ENCODE measurements around the gene C10orf53.

Gene C10orf53

DNA sequence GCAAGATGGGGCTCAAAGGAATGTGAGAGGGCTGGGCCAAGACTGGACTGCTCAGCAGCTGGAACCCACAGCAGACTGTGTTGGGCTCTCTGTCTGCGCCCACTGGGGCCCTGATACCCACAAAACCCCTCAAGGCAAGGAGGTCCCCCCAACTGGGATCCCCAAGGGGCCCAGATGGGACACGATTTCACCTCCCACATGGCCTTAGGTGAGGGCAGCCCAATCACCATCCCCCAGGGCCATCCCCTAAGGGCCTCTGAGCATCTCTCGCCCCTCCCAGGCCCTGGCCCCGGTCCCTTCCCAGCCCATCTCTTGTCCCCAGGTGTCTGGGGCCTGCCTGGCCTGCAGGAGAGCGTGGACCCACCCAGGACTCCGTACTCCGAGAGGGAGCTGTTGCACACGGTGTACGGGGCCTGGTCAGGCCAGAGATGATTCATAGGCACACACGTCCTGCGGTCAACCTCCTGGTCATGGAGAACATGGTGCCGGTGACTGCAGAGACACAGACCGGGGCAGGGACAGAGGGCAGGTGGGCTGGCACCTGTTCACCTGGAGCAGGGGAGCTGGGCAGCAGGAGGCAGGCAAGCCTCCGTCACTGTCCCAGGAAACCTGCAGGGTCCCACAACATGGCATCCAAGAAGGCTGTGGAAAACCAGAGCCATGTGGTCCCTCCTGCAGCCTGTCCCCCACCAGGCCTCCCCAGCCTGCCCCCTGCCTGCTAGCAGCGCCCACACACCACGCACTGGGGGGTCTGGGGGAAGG lies 61.1 kb downstream of the C10orf53 start:
- H3K36me3 ChIP-seq (ENCODE audit: insufficient read depth, low read length), result no peaks in the 10 kb centered on the region
- H3K9me3 ChIP-seq (ENCODE audit: low read depth, low read length), result no peaks in the 10 kb centered on the region
- no peak overlapping the region for H3K4me3 ChIP-seq
- TF ChIP-seq FOXP2 (optimal IDR thresholded peaks at IDR 0.05; ENCODE audit: control extremely low read depth, extremely low read length, insufficient read depth) (no peak), EZH2 (IDR thresholded peaks at IDR 0.05) (no peak), POLR2AphosphoS5 (IDR thresholded peaks at IDR 0.05; ENCODE audit: borderline replicate concordance, low read depth, low read length) (no peak)
- H3K9ac ChIP-seq (ENCODE audit: insufficient read length), result no peak overlapping the region
- no peak for DNase-seq (ENCODE audit: low read depth, low spot score)
- H3K27ac ChIP-seq, result no peak overlapping the region

GRCh38 chr10:49741108-49741995 lies 61.9 kb downstream of the C10orf53 start:
- Histone ChIP-seq H3K4me3 (no peak overlapping the region), H3K36me3 (ENCODE audit: insufficient read depth, low read length) (no peaks in the 10 kb centered on the region), H3K27ac (no peak overlapping the region), H3K9ac (ENCODE audit: insufficient read length) (no peak overlapping the region), H3K9me3 (ENCODE audit: low read depth, low read length) (no peaks in the 10 kb centered on the region)
- no peak for DNase-seq (ENCODE audit: low read depth, low spot score)
- no peak for TF ChIP-seq EZH2 (IDR thresholded peaks at IDR 0.05)
- TF ChIP-seq POLR2AphosphoS5 (IDR thresholded peaks at IDR 0.05; ENCODE audit: borderline replicate concordance, low read depth, low read length), result no peak
- no peak for TF ChIP-seq FOXP2 (optimal IDR thresholded peaks at IDR 0.05; ENCODE audit: control extremely low read depth, extremely low read length, insufficient read depth)

- Histone ChIP-seq H3K9me3 (ENCODE audit: low read depth, low read length) (no peaks in the 10 kb centered on the region), H3K4me3 (no peak overlapping the region), H3K27ac (no peak overlapping the region), H3K9ac (ENCODE audit: insufficient read length) (no peak overlapping the region), H3K36me3 (ENCODE audit: insufficient read depth, low read length) (no peaks in the 10 kb centered on the region)
- DNase-seq (ENCODE audit: low read depth, low spot score), result no peak
- TF ChIP-seq EZH2 (IDR thresholded peaks at IDR 0.05), result no peak
- no peak for TF ChIP-seq FOXP2 (optimal IDR thresholded peaks at IDR 0.05; ENCODE audit: control extremely low read depth, extremely low read length, insufficient read depth)
- no peak for TF ChIP-seq POLR2AphosphoS5 (IDR thresholded peaks at IDR 0.05; ENCODE audit: borderline replicate concordance, low read depth, low read length)
Observed at GRCh38 chr10:49742683-49743463, 63.4 kb downstream of the C10orf53 start.

DNA sequence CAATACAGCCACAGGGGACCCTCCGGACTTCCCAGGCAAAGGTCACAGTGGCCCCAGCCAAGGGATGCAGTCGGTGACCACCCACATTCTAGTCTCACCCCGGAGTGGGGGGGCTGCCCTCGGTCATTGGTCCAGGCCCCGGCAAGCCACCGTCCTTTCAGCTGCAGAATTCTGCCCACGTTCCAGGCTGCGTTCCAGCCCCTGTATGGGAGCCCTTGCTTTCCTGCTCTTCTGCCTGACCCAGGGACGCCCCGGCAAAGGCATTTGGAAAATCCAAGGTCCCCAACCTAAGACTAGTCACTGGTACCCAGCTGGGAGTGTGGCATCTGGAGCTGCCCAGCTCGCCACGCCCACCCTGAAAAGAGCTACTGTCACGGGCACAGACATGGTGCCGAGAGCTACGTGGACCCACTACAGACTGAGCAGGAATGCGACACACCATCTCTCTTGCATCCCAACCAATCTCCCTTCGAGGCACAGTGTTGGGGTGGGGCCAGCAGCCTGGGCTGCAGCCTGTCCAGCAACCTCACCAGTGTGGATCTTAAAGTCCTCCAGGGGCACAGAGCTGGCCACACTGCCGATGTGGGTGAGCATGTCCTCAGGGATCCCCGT lies 64.1 kb downstream of the C10orf53 start:
- no peaks in the 10 kb centered on the region for H3K36me3 ChIP-seq (ENCODE audit: insufficient read depth, low read length)
- H3K9ac ChIP-seq (ENCODE audit: insufficient read length), result no peak overlapping the region
- no peak overlapping the region for H3K27ac ChIP-seq
- no peak overlapping the region for H3K4me3 ChIP-seq
- DNase-seq (ENCODE audit: low read depth, low spot score), result no peak
- no peaks in the 10 kb centered on the region for H3K9me3 ChIP-seq (ENCODE audit: low read depth, low read length)
- TF ChIP-seq POLR2AphosphoS5 (IDR thresholded peaks at IDR 0.05; ENCODE audit: borderline replicate concordance, low read depth, low read length) (no peak), FOXP2 (optimal IDR thresholded peaks at IDR 0.05; ENCODE audit: control extremely low read depth, extremely low read length, insufficient read depth) (no peak), EZH2 (IDR thresholded peaks at IDR 0.05) (no peak)

GRCh38 chr10:49744091-49744685 lies 64.7 kb downstream of the C10orf53 start:
- Histone ChIP-seq H3K9me3 (ENCODE audit: low read depth, low read length) (no peaks in the 10 kb centered on the region), H3K27ac (no peak overlapping the region), H3K4me3 (no peak overlapping the region), H3K9ac (ENCODE audit: insufficient read length) (no peak overlapping the region), H3K36me3 (ENCODE audit: insufficient read depth, low read length) (no peaks in the 10 kb centered on the region)
- DNase-seq (ENCODE audit: low read depth, low spot score), result no peak
- TF ChIP-seq FOXP2 (optimal IDR thresholded peaks at IDR 0.05; ENCODE audit: control extremely low read depth, extremely low read length, insufficient read depth), result no peak
- no peak for TF ChIP-seq EZH2 (IDR thresholded peaks at IDR 0.05)
- no peak for TF ChIP-seq POLR2AphosphoS5 (IDR thresholded peaks at IDR 0.05; ENCODE audit: borderline replicate concordance, low read depth, low read length)

DNA sequence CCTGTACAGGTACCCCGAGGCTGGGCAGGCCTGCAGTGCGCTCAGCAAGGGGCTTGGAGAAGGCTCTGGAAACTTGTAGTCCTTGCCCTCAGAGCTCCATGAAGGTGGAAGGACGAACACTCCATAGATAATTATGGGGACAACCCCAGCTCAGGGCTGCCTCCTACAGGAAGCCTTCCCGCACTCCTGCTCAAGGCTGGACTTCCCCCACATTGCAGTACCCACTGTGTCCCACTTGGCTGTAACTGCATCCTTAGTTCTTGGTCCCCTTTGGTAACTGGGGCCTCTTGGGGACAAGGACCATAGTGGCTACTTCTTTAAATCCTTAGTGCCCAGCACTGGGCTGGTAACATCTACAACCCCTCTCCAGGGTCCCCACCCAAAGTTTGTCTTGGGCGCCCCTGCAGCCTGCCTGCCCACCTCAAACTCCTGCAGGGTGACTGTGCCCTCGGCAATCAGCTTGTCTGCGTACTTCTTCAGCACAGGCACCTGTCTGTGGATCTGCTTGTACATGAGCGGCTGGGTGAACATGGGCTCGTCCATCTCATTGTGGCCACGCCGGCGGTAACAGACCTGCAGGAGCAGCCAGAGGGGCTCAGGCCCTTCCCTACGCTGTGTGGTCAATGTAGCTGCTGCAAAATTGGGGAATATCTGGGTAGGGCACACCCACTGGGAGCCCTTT lies 65.6 kb downstream of the C10orf53 start:
- H3K36me3 ChIP-seq (ENCODE audit: insufficient read depth, low read length), result no peaks in the 10 kb centered on the region

GRCh38 chr10:49745756-49746155 lies 66.3 kb downstream of the C10orf53 start:
- H3K9me3 ChIP-seq (ENCODE audit: low read depth, low read length), result no peaks in the 10 kb centered on the region
- no peaks in the 10 kb centered on the region for H3K36me3 ChIP-seq (ENCODE audit: insufficient read depth, low read length)
- H3K4me3 ChIP-seq, result no peak overlapping the region
- no peak for DNase-seq (ENCODE audit: low read depth, low spot score)
- no peak overlapping the region for H3K9ac ChIP-seq (ENCODE audit: insufficient read length)
- TF ChIP-seq POLR2AphosphoS5 (IDR thresholded peaks at IDR 0.05; ENCODE audit: borderline replicate concordance, low read depth, low read length) (no peak), EZH2 (IDR thresholded peaks at IDR 0.05) (no peak), FOXP2 (optimal IDR thresholded peaks at IDR 0.05; ENCODE audit: control extremely low read depth, extremely low read length, insufficient read depth) (no peak)
- no peak overlapping the region for H3K27ac ChIP-seq

More for the DNA sequence above, 65.6 kb downstream of the C10orf53 start:
- Histone ChIP-seq H3K9ac (ENCODE audit: insufficient read length) (no peak overlapping the region), H3K4me3 (no peak overlapping the region), H3K9me3 (ENCODE audit: low read depth, low read length) (no peaks in the 10 kb centered on the region), H3K27ac (no peak overlapping the region)
- DNase-seq (ENCODE audit: low read depth, low spot score), result no peak
- TF ChIP-seq FOXP2 (optimal IDR thresholded peaks at IDR 0.05; ENCODE audit: control extremely low read depth, extremely low read length, insufficient read depth) (no peak), POLR2AphosphoS5 (IDR thresholded peaks at IDR 0.05; ENCODE audit: borderline replicate concordance, low read depth, low read length) (no peak), EZH2 (IDR thresholded peaks at IDR 0.05) (no peak)
